PC-9 (cell line): ENCODE results near the gene CUX1. TPM values are rescaled to one million over a fixed set of nuclear protein-coding genes. Genes with fewer than 3 reads are reported as not detected.

ENCODE experiments used
- BruUV-seq: library from RNA; stranded (reverse); fragments of 400-500 nt; replicated peaks from 2 replicates; lab custom pipeline; 2021; lab: Mats Ljungman, UMichigan
- CTCF ChIA-PET: fragments of 300-600 bp; sonication (Branson Sonifier 250); formaldehyde crosslinking; loops from one replicate; lab custom pipeline; 2022; ENCODE audit warnings: antibody characterized with exemption; lab: Charles Lee
- POLR2A ChIA-PET: fragments of 300-600 bp; sonication (Branson Sonifier 250); formaldehyde crosslinking; loops from one replicate; lab custom pipeline; 2022; ENCODE audit warnings: antibody characterized with exemption; ENCODE audit not compliant: unreplicated experiment; lab: Charles Lee
- DNase-seq, 2 experiments: peaks; one replicate each; pipeline versions ENCODE4 v3.0.0 to v3.0.0-alpha.2; 2015 to 2022; ENCODE audit warnings: mixed read lengths in 1 of 2
- H2AFZ ChIP-seq: fragments of 200-600 bp; sonication (generic); 2 replicates; pipeline ENCODE4 v1.8.1; 2017; ENCODE audit warnings: antibody characterized with exemption
- H3F3A ChIP-seq: fragments of 200-600 bp; sonication (generic); 2 replicates; pipeline ENCODE4 v1.8.1; 2017; ENCODE audit warnings: antibody characterized with exemption, mild to moderate bottlenecking, low read depth; ENCODE audit not compliant: insufficient read depth
- H3K27ac ChIP-seq: fragments of 200-600 bp; sonication (generic); 2 replicates; pipeline ENCODE4 v1.6.1; 2016; ENCODE audit warnings: mixed run types
- H3K27me3 ChIP-seq: fragments of 200-600 bp; sonication (generic); 2 replicates; pipeline ENCODE4 v1.6.1; 2016; ENCODE audit warnings: low read depth, mixed run types; ENCODE audit not compliant: insufficient read depth
- H3K36me3 ChIP-seq: fragments of 200-600 bp; sonication (generic); 2 replicates; pipeline ENCODE4 v1.6.1; 2016; ENCODE audit warnings: low read depth, mixed run types
- H3K4me1 ChIP-seq: fragments of 200-600 bp; sonication (generic); replicated peaks from 2 replicates; pipeline ENCODE4 v1.6.1; 2016; ENCODE audit warnings: mixed run types; ENCODE audit not compliant: insufficient read depth
- H3K4me2 ChIP-seq: fragments of 200-600 bp; sonication (generic); 2 replicates; pipeline ENCODE4 v1.6.1; 2017; ENCODE audit warnings: mixed run types
- H3K4me3 ChIP-seq: fragments of 200-600 bp; sonication (generic); 2 replicates; pipeline ENCODE4 v1.6.1; 2016; ENCODE audit warnings: mixed run types
- H3K79me2 ChIP-seq: fragments of 200-600 bp; sonication (generic); 2 replicates; pipeline ENCODE4 v1.6.1; 2017; ENCODE audit warnings: low read depth, mixed run types
- H3K9me2 ChIP-seq: fragments of 200-600 bp; sonication (generic); 2 replicates; pipeline ENCODE4 v1.8.1; 2017; ENCODE audit warnings: mild to moderate bottlenecking; ENCODE audit not compliant: insufficient read depth
- H3K9me3 ChIP-seq: fragments of 200-600 bp; sonication (generic); 2 replicates; pipeline ENCODE4 v1.8.1; 2016; ENCODE audit warnings: low read depth; ENCODE audit not compliant: insufficient read depth
- H4K20me1 ChIP-seq: fragments of 200-600 bp; sonication (generic); 2 replicates; pipeline ENCODE4 v1.8.1; 2017; ENCODE audit not compliant: insufficient read depth
- CTCF ChIP-seq: fragments of 200-600 bp; sonication (generic); conservative IDR thresholded peaks from 2 replicates; pipeline ENCODE4 v1.6.1; 2017; ENCODE audit warnings: mixed run types, antibody characterized with exemption, mild to moderate bottlenecking, moderate library complexity
- EZH2 ChIP-seq: fragments of 200-600 bp; sonication (generic); IDR thresholded peaks from 2 replicates; pipeline ENCODE4 v1.8.0; 2017; ENCODE audit warnings: antibody characterized with exemption, low read depth
- intact Hi-C: fragments of 100-400 bp; cut with micrococcal nuclease; formaldehyde crosslinking; loops from one replicate; pipeline ENCODE4 v1.10.0; 2022; ENCODE audit not compliant: unreplicated experiment
- total RNA-seq: library from RNA; stranded (reverse); gene quantifications from 2 replicates; pipeline ENCODE4 v1.2.3, GENCODE V29; 2021

Gene CUX1
- total RNA-seq, 1 experiment from 2014 or later = 83.3 TPM

- no TSS peak for BruUV-seq
- ChIA-PET POLR2A (interaction anchor here (0.6 to 0.7 kb wide), 2 partner anchors 238 to 263 kb away, joined by 3 to 10 read pairs; no protein-coding TSS in a partner anchor), CTCF (no interaction called here)
- TF ChIP-seq CTCF = no peak
- no peak for TF ChIP-seq EZH2
- Histone ChIP-seq H3K9me3 (no peaks in the 10 kb centered on the region), H3K9me2 (no peaks in the 10 kb centered on the region), H4K20me1 (peaks cover 32% of the 10 kb centered on the region), H3K4me1 (no peaks in the 10 kb centered on the region), H3K79me2 (peaks cover 53% of the 10 kb centered on the region), H3K36me3 (no peaks in the 10 kb centered on the region), H3K27me3 (no peaks in the 10 kb centered on the region), H3F3A (no peaks in the 10 kb centered on the region), H3K27ac (no peak overlapping the region), H3K4me3 (no peak overlapping the region), H2AFZ (no peak overlapping the region), H3K4me2 (no peak overlapping the region)
- intact Hi-C loops = no loop called here
- DNase-seq = no peak
Measured at GRCh38 chr7:101826081-101826835, 8.8 kb downstream of the CUX1 start.

- TF ChIP-seq CTCF = no peak
- TF ChIP-seq EZH2 = no peak
- H4K20me1 ChIP-seq = peaks cover 24% of the 10 kb centered on the region
- peaks cover 1% of the 10 kb centered on the region; the same call in 1 of the 2 replicates for H3F3A ChIP-seq
- intact Hi-C loops = no loop called here
- H3K9me2 ChIP-seq = no peaks in the 10 kb centered on the region
- H3K27me3 ChIP-seq = no peaks in the 10 kb centered on the region
- no peaks in the 10 kb centered on the region for H3K9me3 ChIP-seq
- H3K4me2 ChIP-seq = no peak overlapping the region
- no peak overlapping the region for H2AFZ ChIP-seq
- H3K4me1 ChIP-seq = no peaks in the 10 kb centered on the region
- H3K4me3 ChIP-seq = no peak overlapping the region
- peaks cover 45% of the 10 kb centered on the region for H3K79me2 ChIP-seq
- CTCF ChIA-PET = no interaction called here
- POLR2A ChIA-PET = no interaction called here
- no peak overlapping the region for H3K27ac ChIP-seq
- no peak for DNase-seq
- no TSS peak for BruUV-seq
- no peaks in the 10 kb centered on the region for H3K36me3 ChIP-seq
Measured at GRCh38 chr7:101828301-101829020, 11.0 kb downstream of the CUX1 start.

- H4K20me1 ChIP-seq = peaks cover 27% of the 10 kb centered on the region
- POLR2A ChIA-PET = no interaction called here
- no peaks in the 10 kb centered on the region for H3K27me3 ChIP-seq
- H3F3A ChIP-seq = peaks cover 6% of the 10 kb centered on the region; the same call in 1 of the 2 replicates
- TF ChIP-seq EZH2 = no peak
- TF ChIP-seq CTCF = no peak
- no peak overlapping the region for H2AFZ ChIP-seq
- H3K27ac ChIP-seq = no peak overlapping the region
- no peaks in the 10 kb centered on the region for H3K9me3 ChIP-seq
- CTCF ChIA-PET = no interaction called here
- no peak overlapping the region for H3K4me2 ChIP-seq
- BruUV-seq = no TSS peak
- H3K4me3 ChIP-seq = no peak overlapping the region
- no peaks in the 10 kb centered on the region for H3K9me2 ChIP-seq
- DNase-seq = no peak
- no peaks in the 10 kb centered on the region for H3K4me1 ChIP-seq
- intact Hi-C loops = no loop called here
- H3K36me3 ChIP-seq = no peaks in the 10 kb centered on the region
- H3K79me2 ChIP-seq = peaks cover 40% of the 10 kb centered on the region
Measured at GRCh38 chr7:101829374-101829773, 11.9 kb downstream of the CUX1 start.
